HuH-7.5 (cell line): ENCODE results near the gene NEBL.

Experiments used
- DNase-seq: peaks from one replicate; pipeline ENCODE4 v3.0.0; 2011; ENCODE audit warnings: low spot score

The NEBL gene

GRCh38 chr10:20856484-20856883 is 40.6 kb downstream of the NEBL start:
- DNase-seq, result no peak

- no peak for DNase-seq
These were observed 41.6 kb downstream of the NEBL start for GRCh38 chr10:20855398-20856038.

- no peak for DNase-seq
These were observed 43.8 kb downstream of the NEBL start for GRCh38 chr10:20853276-20853675.

- DNase-seq, result no peak
These were observed 44.8 kb downstream of the NEBL start for GRCh38 chr10:20852303-20852702.

- DNase-seq, result no peak
These were observed 49.6 kb downstream of the NEBL start for GRCh38 chr10:20847512-20847911.

GRCh38 chr10:20846263-20846662 is 50.8 kb downstream of the NEBL start:
- no peak for DNase-seq

- no peak for DNase-seq
These were observed 55.7 kb downstream of the NEBL start for GRCh38 chr10:20841419-20841818.

- no peak for DNase-seq
These were observed 57.2 kb downstream of the NEBL start for GRCh38 chr10:20839910-20840309.

- no peak for DNase-seq
These were observed 58.0 kb downstream of the NEBL start for GRCh38 chr10:20839141-20839540.

GRCh38 chr10:20836401-20836800 is 60.7 kb downstream of the NEBL start:
- DNase-seq, result no peak

- no peak for DNase-seq
These were observed 61.8 kb downstream of the NEBL start for GRCh38 chr10:20835335-20835734.

GRCh38 chr10:20834825-20835224 is 62.3 kb downstream of the NEBL start:
- no peak for DNase-seq

GRCh38 chr10:20822825-20823224 is 74.3 kb downstream of the NEBL start:
- no peak for DNase-seq

GRCh38 chr10:20817646-20818045 is 79.5 kb downstream of the NEBL start:
- no peak for DNase-seq

- DNase-seq, result no peak
These were observed 80.0 kb downstream of the NEBL start for GRCh38 chr10:20817116-20817515.

- DNase-seq, result no peak
These were observed 83.0 kb downstream of the NEBL start for GRCh38 chr10:20814116-20814515.

GRCh38 chr10:20811131-20811530 is 86.0 kb downstream of the NEBL start:
- DNase-seq, result no peak

- no peak for DNase-seq
These were observed 87.5 kb downstream of the NEBL start for GRCh38 chr10:20809631-20810030.

- no peak for DNase-seq
These were observed 90.6 kb downstream of the NEBL start for GRCh38 chr10:20806487-20806886.

GRCh38 chr10:20797290-20797689 is 99.8 kb downstream of the NEBL start:
- no peak for DNase-seq

- DNase-seq, result no peak
These were observed 101.7 kb downstream of the NEBL start for GRCh38 chr10:20795391-20795790.

- DNase-seq, result no peak
These were observed 111.9 kb downstream of the NEBL start for GRCh38 chr10:20785174-20785573.

GRCh38 chr10:20778008-20778757 is 118.9 kb downstream of the NEBL start:
- no peak for DNase-seq
